HG02840 (cell line): ENCODE results near the gene RBM19.

Experiments
- ATAC-seq: cut with Tn5 transposase; IDR thresholded peaks from one replicate; pipeline ENCODE4 v1.9.1; 2021; ENCODE audit warnings: mild to moderate bottlenecking, moderate library complexity, moderate number of reproducible peaks; ENCODE audit not compliant: unreplicated experiment, low FRiP score

RBM19 gene

DNA sequence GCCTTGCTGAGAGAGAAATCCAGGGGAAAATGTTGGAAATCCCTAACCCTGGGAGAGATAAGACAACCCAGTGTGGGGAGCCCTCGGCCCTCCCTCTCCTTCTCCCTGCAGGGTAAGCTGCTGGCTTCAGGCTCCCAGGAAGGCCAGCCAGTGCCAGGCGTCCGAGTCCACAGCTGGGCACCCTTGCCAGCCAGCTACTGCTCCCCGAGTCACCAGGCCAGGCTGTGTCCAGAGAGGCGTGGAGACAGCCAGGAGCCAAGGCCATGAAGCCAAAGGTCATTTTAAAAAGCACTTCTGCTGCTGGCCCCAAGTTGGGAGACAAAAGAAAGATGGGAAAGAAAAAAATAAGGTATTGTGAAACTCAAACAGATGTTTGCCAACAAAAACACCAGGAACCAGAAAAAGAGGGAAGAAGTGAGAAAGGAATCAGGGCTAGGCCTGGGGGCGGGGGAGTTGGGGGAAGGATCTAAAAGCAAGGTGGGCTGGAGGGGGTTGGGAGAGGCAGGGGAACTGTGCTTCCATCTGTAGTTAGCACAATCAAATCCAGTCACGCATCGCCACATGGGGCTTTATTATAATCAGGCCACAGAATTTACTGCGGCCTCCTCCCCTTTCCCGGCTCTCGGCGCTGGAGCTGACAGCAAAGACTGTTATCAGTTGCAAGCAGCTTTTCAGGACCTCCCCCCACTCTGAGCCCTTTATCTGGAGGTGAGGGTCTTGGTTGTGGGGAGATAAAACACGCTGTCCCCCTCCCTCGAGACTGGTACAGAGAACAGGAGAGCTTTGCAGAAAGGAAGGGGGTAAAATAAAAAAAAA is 33.5 kb downstream of the RBM19 start:
- no peak for ATAC-seq

- ATAC-seq, result no peak
These were observed 34.6 kb downstream of the RBM19 start for GRCh38 chr12:113931517-113931916.

DNA sequence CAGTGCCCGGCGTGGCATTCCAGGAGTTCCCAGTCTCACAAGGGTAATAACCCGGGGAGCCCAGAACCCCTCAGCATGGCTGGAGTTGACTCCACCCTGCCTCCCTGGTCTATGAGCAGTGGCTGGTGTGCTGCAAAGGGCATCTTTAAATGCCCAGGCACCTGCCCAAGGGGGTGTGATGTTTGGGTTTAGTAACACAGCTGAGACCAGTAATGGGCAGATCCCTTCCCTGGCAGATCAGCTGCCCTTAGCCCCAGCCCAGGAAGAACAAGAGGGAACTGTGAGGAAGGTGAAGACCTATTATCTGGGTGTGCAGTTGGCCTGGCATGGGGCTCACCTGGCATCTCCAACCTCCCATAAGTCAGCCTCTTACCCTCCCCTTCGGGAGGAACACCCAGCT is 35.9 kb downstream of the RBM19 start:
- ATAC-seq, result no peak

GRCh38 chr12:113929312-113929989 is 36.7 kb downstream of the RBM19 start:
- ATAC-seq, result no peak

DNA sequence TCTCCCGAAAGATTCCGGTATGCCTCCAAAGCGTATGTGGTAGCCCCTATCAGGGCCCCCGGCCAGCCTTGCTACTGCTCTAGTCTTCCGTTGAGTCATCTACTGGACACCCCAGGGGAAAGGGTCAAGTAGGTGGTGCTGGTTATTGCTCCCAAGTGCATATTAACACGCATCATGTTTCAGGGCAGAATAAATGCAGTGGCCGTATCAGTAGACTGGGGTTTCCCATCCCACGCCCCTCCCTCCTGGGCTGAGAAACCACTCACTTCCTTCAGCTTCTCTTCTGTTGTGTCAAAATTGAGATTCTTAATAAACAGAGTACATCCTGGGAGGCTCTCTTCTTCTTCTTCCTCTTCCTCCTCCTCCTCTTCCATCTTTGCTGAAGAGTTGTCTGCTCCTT is 39.3 kb downstream of the RBM19 start:
- ATAC-seq, result no peak

- ATAC-seq, result no peak
These were observed 41.8 kb downstream of the RBM19 start for GRCh38 chr12:113924341-113924740.

- no peak for ATAC-seq
These were observed 42.9 kb downstream of the RBM19 start for GRCh38 chr12:113923251-113923650.

- ATAC-seq, result no peak
These were observed 44.7 kb downstream of the RBM19 start for GRCh38 chr12:113921430-113921829.

GRCh38 chr12:113919791-113920190 is 46.3 kb downstream of the RBM19 start:
- ATAC-seq, result no peak

DNA sequence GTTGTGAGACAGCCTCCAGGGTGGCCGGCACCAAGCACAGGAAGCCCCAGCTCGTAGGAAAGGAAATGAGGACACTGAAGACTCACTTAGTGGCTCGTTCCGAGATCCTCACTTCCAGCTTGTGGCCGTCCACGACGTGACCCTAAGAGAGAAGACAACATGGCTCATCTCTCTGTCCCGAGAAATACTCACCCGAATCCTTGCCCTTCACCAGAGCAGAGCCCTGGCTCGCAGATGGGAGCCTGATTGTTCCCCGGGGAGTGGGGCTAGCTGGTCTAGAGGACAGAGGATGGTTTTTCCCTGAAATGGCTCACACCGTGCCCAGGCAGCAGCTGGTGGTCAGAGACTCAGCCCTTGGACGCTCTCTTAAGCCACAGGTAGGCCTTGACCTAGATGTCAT is 47.8 kb downstream of the RBM19 start:
- ATAC-seq, result no peak

DNA sequence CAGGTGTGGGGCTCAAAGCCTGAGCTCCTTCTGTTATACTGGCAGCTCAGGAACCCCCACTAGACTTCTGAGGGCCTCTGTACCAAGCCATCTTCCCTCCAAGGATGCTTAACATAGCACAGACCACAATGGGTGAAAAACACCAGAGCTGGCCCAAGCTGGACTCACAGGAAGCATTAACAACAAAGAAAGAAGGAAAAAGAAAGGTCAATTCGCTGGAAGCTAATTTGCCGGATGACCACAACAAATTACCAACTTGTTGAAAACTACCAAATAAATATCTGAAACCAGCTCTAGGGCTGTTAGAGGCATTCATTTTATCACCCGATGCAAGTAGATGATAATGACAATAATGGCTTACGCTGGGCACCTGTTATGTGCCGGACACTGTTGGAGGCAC is 48.7 kb downstream of the RBM19 start:
- no peak for ATAC-seq

DNA sequence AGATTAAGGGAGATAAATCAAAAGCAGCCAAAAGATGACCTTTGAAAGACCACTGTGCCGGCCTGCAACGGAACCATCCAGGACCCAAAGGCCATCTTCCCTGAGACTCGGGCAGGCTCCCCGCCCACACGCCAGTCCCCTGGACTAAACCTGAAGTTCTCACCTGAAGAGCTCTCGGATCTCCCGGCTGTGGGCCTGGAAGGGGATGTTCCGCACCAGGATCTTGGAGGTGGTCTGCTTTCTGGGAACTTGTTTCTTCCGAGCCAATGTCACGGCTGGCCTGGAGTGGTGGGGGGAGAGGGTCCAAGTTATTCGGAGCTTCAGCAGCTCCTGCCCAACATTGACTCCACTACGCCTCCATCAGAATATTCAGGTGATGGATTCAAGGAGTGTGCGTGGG is 51.3 kb downstream of the RBM19 start:
- no peak for ATAC-seq

GRCh38 chr12:113914176-113914575 is 51.9 kb downstream of the RBM19 start:
- ATAC-seq, result no peak

DNA sequence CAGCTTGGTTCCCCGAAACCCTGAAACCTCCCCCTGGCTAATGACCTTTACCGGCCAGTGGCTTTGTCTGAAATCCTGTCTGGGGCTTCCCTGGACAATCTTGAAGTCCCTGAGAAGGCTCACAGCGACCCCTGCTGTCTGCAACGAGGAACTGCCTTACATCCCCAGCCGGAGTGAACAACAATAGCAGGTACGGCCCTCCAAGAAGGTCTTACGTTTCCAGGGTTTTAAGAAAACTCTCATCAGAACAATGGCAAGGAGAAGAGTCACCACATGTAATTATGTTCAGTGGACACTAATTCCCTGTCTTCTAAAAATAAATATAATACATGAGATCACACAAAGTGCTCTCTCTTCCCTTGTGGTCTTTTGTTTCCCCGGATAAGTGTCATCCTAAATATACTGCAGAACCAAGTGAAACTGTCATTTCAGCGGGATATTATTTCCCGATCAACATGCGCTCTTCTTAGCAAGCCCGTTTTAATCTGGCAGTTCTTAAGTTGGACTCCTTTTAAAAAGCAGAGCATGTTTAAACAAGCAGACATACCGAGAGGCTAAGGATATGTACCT is 53.3 kb downstream of the RBM19 start:
- ATAC-seq, result no peak

DNA sequence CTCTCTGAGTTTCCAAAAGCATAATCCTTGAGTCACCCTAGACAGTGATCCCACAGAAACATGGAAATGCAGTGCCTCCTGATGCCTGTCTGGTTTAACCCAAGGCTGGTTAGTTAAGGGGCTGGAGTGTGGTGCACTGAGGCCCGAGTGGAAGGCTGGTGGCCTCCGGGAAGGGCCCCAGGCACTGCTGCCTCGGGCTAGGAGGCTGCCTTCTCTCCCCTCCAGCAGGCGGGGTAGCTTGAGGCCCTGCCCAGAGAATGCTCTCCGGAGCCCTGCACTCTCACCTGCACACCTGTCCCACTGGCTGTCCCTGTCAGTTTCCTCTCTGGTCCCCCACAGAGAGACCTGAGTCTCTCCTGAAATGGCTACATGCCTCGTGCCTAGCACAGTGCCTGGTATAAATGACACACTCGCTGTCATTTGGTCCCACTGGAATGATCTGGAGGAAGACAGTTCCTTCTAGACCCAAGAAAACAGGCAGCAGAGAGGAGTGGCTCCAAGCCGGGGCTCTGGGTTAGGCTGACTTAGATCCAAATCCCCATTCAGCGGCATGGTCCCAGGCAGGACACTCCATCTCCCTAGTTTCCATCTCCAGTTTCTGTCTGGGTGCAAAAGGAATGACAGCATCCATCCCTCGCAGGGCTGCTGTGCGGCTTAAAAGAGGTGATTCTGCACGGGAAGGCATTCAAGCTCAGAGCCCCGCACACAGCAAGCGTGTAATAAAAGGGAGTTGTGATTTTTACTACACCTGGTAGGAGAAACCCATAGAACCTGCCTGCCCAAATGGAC is 54.0 kb downstream of the RBM19 start:
- no peak for ATAC-seq

DNA sequence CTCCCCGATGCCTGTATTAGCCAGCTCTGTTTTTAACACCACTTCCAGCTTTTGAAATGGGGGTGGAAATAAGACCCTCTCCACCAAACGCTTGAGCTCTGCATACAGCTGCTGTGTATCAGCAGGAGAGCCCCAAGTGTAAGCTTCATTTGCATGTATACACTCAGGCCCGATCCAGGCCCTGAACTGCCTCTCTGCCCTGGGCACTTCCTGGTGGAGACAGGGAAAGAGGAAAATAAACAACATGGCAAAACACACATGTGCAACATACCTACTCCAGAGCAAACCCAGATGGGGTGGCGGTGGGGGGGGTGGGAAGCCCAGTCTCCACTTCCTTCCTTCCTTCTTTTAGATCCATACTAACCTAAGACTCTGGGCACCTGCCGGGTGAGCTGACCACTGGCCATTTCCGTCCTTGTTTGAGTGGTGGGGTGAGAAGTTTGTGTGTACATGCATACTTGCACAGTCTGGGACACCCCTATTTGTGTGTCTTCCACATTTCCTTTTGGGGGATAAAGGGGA is 55.3 kb downstream of the RBM19 start:
- ATAC-seq, result no peak

- ATAC-seq, result no peak
These were observed 56.2 kb downstream of the RBM19 start for GRCh38 chr12:113909776-113910420.

DNA sequence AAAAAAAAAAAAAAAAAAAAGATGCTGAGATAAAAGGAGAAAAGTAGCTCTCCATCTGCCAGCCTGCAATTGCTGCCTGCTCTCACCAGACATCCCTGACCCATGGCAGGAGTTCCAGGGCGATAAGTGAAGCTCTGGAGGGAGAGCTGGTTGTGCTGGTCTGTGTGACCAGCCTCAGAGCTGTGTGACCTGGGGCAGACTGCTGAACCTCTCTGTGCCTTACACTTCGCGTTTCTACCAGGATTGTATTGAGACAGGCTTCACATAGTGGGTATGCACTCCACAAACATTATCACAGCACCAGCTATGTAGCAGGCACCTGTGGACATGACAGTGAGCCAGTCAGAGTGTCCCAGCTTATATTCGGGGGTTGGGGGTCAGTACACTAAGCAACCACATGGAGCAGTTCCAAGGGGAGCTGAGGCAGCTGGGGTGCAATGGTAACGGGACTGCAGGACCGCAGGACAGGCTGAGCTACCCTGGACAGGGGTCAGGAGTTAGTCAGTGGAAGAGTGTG is 57.5 kb downstream of the RBM19 start:
- no peak for ATAC-seq

- ATAC-seq, result no peak
These were observed 58.5 kb downstream of the RBM19 start for GRCh38 chr12:113907446-113908180.
